HG03139 (cell line): ENCODE results near the gene TST.

Experiments
- ATAC-seq: cut with Tn5 transposase; IDR thresholded peaks from one replicate; pipeline ENCODE4 v1.9.1; 2021; ENCODE audit not compliant: unreplicated experiment

Gene TST

DNA sequence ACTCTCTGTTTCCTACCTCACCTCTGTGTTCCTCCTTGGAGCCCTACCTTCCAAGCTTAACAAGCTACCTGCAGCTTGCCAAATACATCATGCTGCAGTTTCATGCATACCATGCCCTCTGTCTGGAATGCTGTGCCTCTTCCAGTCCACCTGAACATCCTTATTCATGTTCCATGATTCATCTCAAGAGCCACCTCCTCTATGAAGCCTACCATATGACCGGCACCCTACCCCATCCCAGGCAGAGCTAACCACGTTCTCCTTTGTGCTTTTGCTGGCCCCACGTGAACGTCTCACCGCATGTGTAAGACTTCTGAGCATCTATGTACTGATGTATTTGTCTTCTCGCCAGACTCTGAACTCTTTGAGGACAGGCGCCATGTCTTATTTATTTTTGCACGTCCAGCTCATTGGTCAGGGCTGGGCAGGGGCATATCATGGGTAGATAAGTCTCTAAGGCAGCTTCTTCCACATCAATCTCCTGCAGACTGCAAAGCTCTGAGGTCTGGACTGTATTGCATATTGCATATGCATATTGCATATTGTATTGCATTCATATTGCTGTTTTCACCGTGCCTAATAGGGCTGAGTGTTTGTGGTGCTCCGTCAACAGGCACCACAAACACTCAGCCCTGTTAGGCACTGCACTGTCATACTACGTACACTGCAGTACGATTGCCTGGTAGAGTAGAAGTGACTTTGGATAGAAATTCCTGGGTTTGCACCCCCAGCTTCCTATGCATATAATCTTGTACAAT lies 31.0 kb downstream of the TST start:
- ATAC-seq: no peak

DNA sequence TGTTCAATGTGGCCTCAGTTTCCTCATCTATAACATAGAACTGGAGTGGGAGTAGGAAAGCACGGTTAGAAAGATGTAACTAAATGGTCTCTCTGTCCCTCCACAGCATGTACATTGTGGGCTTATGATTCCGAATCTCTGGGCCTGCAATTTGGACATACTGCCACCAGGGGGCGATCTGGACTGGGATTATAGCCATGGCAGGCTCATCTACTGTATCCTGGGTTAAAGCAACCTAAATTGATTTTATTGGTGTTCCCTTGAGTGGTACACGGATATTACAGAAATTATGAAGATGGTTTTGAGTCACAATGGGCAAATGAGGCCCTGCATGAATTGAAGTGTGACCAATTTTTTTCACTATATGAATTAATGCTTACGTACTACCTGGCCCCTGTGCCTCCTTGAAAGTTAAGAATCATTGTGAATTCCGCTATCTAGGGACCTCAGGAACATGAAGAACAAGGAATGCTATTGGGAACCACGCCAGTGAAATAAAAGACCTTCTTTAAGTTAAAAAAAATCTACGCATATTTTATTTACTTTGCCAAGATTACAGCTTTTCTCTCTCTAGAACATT lies 32.9 kb downstream of the TST start:
- ATAC-seq: no peak

DNA sequence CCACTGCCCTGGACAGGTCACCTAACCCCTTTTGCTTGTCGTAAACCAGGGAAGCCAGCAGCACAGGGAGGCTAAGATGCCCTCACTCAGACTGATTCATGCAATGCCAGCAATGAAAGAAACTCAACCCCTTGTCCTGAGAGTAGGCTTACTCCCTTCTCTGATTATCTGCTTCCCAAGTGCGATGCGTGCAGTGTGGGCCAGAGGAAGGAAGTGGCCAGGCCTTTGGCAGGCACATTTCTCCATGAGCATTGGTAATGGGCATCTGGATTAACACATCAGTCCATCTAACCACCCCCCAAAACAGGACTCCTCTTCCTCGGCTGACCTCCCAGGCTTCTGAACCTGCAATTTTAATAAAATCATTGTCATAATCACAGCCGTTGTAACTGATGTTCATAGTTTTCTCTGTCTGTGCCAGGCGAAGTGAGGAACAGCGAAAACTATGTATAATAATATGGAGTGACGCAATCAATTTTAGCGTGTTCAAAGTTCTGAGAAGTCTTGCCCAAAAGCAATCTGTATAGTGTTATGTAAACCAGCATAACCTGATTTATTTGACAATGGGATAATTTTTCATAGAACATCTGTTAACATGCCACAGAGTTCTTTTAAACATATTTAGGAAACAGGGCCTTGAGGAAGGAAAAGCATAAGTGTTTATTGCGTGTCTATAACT lies 33.9 kb downstream of the TST start:
- no peak for ATAC-seq

DNA sequence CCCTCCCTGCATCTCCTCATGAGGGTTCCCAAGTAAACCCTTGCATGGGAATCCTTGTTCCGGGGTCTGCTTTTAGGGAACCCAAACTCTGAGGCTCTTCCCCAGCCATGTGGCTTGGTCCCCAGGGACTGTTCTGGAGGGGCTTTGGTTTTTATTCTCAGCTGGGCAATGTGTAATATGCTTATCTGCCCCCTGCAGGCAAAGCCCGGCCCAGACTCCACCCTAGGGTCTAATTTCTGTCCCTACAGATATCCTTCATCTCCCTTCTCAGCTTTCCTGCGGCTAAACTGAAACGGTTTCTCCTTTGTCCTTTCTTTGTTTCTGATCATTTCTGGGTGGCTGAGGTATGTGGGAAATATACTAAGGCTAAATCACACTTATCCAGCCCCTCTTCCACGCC lies 37.1 kb downstream of the TST start:
- no peak for ATAC-seq

DNA sequence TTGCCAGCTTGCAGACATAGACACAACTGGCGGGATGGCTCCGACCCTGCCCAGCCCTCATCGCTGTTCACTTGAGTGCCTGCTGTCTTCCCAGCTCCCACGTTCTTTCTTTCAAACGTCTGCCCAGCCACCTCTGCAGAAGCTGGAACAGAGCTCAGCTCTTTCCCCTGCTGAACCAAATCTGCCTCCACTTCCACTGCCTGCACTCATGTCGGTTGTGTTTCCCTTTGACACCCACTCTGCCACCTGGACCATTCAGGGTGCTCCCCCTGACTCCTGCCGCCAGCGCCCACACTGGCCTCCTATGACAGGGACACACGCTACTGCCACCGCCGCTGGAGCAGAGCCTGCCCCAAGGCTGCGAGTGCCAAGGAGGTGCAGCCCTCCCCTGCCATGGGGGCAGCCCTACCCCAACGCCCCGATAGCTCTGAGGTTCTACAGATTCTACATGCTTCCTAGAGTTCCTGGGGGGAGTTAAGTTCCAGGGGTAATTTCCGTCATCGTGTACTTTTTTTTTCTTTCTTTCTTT lies 37.9 kb downstream of the TST start:
- ATAC-seq: no peak

DNA sequence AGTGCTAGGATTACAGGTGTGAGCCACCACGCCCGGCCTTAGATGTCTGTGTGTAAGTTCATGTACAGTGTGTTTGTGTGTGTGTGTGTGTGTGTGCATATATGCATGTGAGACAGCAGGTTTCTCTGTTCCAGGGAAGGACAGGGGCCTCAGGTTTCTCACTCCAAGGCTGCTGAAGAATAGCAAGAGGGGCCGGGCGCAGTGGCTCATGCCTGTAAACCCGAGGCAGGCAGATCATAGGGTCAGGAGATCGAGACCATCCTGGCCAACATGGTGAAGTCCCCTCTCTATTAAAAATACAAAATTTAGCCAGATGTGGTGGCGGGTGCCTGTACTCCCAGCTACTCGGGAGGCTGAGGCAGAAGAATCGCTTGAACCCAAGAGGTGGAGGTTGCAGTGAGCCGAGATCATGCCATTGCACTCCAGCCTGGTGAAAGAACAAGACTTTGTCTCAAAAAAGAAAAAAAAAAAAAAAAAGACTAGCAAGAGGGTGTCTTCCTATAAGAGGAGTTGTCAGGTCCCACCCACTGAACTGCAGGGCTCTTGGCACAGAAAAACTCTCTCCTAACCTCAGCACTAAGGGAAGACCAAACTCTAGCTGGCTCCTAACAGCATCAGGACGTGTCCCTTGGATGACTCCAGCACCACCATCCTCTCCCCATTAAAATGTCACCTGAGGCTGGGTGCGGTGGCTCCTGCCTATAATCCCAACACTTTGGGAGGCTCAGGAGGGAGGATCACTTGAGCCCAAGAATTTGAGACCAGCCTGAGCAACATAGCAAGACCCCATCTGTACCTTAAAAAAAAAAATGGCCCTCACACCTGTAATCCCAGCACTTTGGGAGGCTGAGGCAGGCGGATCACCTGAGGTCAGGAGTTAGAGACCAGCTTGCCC lies 40.0 kb downstream of the TST start:
- no peak for ATAC-seq

DNA sequence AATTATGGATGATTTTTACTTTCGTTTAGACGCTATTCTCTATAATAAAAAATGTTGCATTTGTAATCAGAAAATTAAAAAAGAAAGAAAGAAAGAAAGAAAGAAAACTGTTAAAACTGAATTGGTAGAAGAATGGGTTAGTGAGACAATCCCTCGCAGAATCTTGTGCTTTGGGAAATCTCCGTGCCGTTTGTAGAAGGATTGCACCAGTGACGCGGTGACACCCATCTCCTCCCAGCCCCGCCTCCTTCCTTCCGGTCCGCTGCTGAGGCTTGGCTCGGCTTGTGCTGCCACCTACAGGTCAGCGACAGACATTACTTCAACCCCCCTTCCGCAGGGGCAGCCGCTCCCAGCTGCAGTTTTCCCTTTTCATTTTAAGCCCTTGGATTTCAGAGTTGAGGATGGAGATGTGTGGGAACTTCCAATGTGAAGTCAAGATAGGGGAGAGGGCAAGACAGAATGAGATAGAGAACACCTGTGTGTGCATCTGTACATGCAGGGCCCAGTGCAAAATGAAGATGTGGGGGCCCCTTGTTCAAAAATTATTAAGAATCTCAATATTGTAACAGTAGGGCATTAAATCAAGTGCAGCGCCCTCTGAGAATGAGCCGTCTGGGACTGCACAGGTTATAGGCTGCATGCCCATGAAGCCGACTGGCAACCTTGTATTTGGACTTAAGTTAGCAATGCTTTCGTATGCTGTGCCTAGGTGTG lies 41.1 kb downstream of the TST start:
- ATAC-seq: no peak

DNA sequence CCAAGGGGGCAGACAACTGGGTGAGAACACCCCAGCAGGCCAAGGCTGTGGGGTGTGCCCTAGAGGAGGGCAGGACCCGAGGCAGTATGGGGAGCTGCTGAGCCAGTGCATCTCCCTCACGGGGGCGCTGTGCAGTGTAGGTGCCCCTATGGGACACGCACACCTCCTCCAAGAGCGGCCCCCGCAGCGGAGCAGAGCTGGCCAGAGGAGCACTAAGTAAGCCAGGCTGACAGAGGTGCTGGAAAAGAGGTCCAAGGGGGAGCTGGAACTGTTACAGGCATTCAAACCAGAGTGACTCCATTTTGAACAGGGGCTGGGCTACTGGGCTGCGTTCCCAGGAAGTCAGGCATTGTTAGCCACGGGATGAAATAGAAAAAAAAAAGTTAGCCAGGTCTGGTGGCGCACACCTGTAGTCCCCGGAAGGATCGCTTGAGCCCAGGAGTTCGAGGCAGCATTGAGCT lies 41.8 kb downstream of the TST start:
- no peak for ATAC-seq

DNA sequence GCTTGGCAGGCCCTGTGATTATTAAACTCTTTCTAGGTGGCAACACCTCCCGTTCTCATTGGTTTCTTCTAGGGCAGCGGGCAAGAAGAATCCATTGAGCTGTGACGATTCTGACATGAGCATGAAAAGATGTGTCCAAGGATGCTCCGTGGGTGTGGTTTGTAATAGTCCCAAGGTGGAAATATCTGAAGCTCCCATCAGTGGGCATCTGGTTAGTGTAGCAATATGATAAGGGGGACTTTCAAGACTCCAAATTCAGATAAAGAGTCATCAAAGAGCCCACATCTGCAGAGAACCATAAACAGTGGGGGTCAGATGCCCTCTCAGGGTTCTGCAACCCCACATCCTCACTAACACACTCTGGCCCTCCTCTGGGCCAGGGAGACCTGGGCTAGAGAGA lies 42.6 kb downstream of the TST start:
- ATAC-seq: no peak

DNA sequence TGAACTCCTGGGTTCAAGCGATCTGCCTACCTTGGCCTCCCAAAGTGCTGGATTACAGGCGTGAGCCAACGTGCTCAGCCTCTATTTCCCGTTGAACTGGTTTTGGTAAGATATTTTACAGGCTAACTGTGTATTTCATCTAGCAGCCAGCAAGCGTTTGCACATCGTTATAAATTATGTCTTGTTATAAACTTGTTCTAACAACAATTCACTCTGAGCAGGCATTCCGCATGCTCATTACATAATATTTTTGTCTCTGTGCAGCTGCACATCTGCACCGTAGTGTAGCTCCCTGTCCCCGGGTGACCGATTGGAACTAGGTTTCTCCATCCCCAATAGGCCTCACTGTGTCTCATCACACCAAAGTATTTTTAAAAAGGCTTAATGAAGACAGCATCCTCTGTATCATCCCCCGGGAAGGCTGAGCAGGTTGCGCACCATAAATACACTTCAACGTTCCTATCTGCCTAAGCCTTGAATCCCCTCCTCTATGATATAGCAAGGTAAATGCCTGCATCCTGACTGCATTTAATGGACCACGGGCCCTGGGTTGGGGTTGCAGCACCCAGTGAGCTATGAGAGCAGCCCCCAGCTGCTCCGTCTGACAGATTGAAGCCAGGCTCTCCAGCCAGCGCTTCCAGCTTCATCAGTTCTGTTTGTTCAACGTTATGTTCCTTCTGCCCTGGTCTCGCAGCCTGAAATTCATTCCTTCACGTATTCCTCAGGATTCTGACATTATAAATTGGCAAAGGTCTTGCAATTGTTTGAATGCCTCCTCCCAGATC lies 47.7 kb downstream of the TST start:
- ATAC-seq: no peak

DNA sequence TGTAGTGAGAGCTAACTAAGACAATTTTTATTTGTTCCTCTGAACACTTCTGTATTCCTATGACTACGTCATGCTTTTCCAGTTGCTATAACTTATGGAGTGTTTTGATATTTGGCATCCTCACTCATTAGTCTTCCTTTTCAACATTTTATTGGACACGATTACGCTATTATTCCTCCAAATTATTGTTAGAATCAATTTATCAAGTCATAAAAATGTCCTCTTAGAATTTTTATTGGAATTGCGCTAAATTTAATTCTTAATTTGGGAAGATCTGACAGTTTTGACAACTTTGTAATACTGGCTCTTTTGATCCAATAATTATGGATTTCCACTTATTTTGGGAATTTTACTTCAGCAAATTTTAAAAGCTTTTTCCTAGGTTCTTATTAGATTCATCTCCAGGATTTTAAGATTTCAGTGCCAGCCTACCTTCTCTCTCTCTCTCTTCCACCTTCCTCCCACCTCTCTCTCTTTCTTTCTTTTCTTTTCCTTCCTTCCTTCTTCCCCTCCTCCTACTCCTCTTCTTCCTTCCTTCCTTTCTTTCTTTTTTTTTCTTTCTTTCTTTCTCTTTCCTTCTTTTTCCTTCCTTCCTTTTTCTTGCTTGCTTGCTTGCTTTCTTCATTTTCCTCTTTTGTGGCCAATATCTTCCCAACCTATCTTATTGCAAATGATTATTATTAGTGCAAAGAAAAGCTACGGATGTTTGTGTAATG lies 50.8 kb downstream of the TST start:
- ATAC-seq: no peak

DNA sequence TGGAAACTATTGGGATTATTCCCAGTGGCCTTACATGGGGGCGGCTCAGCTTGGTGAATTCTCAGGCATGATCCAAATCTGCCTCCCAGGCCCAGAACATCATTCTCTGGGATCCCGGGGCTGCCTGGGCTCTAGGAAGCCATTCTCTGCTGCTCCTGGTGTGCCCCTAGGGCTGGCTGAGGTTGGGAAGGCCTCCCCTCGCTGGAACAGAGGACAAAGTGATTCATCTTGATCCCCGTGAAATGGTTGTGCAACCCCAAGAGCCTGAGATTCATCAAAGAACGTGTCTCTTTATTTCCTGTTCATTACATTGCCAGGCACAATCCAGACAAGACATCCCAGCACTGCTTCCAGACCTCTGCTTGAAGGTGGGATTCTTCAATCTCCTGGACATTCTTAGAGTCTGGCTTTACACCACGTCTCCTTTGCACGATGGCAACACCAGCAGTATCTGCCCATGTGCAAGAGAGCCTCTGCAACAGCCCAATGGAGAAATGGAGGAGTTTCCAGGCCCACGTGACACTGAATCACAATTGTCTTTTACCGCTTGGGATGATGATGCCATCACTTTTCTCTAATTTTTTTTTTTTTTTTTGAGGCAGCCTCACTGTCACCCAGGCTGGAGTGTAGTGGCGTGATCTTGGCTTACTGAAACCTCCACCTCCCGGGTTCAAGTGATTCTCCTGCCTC lies 52.3 kb downstream of the TST start:
- no peak for ATAC-seq

DNA sequence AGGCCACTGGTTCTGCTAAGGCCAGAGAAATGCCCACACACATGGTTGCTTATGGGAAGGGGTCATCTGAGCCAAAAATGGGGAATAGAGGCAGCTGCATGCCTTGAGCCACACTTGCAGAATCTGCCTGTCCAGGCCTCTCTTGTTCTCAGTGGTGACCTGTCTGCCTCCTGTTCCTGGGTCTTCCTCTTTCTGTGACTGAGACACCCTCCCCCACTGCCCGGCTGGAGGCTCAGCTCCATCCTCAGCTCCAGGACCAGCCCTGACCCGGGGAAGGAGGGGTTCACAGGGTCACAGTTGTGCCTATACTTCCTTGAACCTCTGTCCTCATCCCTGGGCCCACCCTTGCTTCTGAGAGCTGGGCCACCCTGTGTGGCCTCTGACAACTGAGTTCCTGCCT lies 53.6 kb downstream of the TST start:
- no peak for ATAC-seq

DNA sequence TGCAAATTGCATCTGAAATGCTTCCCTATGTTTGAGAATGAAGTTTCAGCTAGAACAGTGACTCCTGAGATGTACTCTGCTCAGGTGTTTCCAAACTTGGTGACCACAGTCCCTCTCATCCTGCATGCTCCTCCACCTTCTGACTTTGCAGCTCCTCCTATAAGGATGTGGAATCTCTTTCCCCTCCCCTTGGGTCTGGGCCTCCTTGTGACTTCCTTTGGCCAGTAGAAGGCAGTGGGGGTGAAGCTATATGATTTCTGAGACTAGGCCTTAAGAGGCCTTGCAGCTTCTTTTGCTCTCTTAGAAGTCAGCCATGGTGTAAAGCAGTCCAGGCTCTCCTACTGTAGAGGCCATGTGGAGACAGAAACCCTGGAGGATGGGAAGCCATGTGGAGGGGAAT lies 55.1 kb downstream of the TST start:
- ATAC-seq: no peak

DNA sequence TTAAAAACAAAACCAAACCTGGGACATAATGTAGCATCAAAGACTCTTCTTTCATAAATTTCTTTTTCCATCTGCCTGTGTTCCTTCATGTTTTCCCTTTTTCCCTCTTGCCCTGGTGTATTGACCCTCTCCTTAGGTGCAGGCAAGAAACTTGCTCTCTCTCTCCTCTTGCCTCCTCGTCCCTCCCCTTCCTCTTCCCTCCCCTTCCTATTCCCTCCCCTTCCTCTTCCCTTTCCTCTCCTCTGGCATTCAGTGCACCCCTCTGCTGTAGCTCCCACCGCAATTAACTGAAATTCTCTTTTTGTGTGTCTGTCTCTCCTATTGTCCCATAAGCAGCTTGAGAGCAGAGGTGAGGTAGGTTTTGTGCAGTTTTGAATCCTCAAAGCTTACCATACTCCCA lies 55.9 kb downstream of the TST start:
- no peak for ATAC-seq

DNA sequence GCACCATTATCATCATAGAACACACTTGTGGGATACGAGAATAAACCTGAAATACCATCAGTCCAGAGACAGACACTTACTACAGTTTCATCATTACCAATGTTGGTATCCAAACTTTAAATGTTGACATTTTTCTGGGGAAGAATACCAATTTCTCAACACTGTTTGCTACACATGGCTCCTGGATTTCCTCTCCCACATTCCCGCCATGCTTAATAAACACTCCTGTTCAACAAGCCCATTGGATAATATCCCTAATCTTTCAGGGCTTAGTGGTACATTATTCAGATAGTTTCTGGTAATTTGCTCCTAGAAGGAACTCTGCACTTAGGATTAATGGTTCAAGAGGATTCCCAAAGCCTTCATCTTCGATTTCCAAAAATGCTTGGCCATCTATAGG lies 57.6 kb downstream of the TST start:
- ATAC-seq: no peak
